ENCODE data around the gene MECP2.

DNA sequence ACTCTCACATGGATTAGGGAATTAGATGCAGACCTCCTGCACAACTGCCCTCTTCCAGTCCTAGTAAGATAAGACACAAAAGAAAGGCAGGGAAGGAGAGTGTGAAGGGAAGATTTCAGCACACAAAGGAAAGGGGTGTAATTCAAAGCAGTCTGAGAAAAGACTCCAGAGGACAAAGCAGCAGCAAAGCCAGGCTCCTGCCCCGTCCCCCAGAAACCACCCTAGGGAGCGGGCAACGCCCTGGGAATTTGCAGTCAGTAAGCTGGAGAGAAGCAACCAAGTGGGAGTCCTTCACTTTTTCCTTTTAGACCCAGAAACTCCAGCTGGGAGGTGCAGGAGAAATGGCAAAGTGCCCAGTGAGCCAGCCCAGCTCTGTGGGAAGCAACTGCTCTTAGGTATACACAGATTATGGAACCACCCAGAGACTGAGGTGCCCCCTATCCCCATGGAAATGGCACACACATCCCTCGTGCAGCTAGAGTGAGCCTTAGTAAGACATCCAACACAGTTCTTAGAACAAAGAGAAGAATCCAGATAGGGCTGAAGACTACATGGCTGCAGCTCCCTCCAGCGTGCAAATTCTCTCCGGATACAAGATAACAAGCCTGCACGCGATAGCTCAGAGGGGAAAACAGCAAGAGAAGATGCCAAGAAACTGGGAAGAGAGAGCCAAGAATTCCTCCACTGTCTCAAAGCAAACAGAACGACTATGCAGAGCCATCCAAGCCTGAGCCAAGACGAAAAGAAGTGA, 51.3 kb downstream of the MECP2 start:
- TF ChIP-seq, protein P1, sequence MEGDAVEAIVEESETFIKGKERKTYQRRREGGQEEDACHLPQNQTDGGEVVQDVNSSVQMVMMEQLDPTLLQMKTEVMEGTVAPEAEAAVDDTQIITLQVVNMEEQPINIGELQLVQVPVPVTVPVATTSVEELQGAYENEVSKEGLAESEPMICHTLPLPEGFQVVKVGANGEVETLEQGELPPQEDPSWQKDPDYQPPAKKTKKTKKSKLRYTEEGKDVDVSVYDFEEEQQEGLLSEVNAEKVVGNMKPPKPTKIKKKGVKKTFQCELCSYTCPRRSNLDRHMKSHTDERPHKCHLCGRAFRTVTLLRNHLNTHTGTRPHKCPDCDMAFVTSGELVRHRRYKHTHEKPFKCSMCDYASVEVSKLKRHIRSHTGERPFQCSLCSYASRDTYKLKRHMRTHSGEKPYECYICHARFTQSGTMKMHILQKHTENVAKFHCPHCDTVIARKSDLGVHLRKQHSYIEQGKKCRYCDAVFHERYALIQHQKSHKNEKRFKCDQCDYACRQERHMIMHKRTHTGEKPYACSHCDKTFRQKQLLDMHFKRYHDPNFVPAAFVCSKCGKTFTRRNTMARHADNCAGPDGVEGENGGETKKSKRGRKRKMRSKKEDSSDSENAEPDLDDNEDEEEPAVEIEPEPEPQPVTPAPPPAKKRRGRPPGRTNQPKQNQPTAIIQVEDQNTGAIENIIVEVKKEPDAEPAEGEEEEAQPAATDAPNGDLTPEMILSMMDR (IDR thresholded peaks at IDR 0.05) = no peak
- TF ChIP-seq SIN3A (IDR thresholded peaks at IDR 0.05; ENCODE audit: borderline replicate concordance, insufficient read depth, low read depth, low read length) = no peak
- TF ChIP-seq, protein P2, sequence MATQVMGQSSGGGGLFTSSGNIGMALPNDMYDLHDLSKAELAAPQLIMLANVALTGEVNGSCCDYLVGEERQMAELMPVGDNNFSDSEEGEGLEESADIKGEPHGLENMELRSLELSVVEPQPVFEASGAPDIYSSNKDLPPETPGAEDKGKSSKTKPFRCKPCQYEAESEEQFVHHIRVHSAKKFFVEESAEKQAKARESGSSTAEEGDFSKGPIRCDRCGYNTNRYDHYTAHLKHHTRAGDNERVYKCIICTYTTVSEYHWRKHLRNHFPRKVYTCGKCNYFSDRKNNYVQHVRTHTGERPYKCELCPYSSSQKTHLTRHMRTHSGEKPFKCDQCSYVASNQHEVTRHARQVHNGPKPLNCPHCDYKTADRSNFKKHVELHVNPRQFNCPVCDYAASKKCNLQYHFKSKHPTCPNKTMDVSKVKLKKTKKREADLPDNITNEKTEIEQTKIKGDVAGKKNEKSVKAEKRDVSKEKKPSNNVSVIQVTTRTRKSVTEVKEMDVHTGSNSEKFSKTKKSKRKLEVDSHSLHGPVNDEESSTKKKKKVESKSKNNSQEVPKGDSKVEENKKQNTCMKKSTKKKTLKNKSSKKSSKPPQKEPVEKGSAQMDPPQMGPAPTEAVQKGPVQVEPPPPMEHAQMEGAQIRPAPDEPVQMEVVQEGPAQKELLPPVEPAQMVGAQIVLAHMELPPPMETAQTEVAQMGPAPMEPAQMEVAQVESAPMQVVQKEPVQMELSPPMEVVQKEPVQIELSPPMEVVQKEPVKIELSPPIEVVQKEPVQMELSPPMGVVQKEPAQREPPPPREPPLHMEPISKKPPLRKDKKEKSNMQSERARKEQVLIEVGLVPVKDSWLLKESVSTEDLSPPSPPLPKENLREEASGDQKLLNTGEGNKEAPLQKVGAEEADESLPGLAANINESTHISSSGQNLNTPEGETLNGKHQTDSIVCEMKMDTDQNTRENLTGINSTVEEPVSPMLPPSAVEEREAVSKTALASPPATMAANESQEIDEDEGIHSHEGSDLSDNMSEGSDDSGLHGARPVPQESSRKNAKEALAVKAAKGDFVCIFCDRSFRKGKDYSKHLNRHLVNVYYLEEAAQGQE (IDR thresholded peaks at IDR 0.05; ENCODE audit: insufficient read depth in 1 of 2, low read depth in 2 of 2, low read length in 1 of 2) = no peak
